Vagina (tissue), 2 donors: Measurements from ENCODE around the gene SRL.

ENCODE experiments used
- POLR2A ChIP-seq, 2 donors: fragments of 450-650 bp; IDR thresholded peaks; one replicate each; pipeline ENCODE4 v1.6.1; 2017; ENCODE audit warnings: antibody characterized with exemption in 2 of 2, mild to moderate bottlenecking in 2 of 2, moderate library complexity in 2 of 2
- POLR2AphosphoS5 ChIP-seq, 2 donors: sonication (generic); formaldehyde crosslinking; IDR thresholded peaks; one replicate each; pipeline ENCODE4 v1.9.0; 2017; ENCODE audit warnings: antibody characterized with exemption in 2 of 2, mild to moderate bottlenecking in 2 of 2, low read depth in 1 of 2; ENCODE audit not compliant: insufficient read depth in 1 of 2
- TF ChIP-seq, protein P1 (sequence below), 3 experiments: fragments of 450-650 bp in 2 of 3; fragments of 200-600 bp in 1 of 3; sonication (generic) in 1 of 3; IDR thresholded peaks; one replicate each; pipeline ENCODE4 v1.5.1; 2017 to 2019; ENCODE audit warnings: antibody characterized with exemption in 3 of 3, mild to moderate bottlenecking in 2 of 3, moderate library complexity in 2 of 3

DNA sequence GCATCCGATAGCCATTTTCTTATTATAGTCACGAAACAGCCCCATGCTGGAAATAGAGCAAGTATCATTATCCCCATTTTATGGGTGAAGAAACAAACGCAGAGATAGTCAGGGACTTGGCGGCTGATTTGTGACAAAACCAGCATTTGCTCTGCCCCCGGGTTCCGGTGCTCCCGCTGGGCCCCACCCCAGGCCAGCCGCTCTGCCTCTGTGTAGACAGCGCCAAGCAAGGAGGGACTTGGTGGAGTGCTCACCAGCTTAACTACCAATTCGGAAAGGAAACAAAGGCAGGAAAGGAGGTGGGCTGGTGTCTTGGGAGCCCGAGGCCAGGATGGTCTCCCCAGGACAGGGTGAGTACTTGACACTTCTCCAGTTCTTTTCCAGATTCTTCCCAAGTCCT, 10.0 kb downstream of the SRL start:
- TF ChIP-seq POLR2A (IDR thresholded peaks at IDR 0.05) (no peak), POLR2AphosphoS5 (IDR thresholded peaks at IDR 0.05; ENCODE audit: insufficient read depth in 1 of 2, low read depth in 1 of 2) (no peak)
- TF ChIP-seq, protein P1, sequence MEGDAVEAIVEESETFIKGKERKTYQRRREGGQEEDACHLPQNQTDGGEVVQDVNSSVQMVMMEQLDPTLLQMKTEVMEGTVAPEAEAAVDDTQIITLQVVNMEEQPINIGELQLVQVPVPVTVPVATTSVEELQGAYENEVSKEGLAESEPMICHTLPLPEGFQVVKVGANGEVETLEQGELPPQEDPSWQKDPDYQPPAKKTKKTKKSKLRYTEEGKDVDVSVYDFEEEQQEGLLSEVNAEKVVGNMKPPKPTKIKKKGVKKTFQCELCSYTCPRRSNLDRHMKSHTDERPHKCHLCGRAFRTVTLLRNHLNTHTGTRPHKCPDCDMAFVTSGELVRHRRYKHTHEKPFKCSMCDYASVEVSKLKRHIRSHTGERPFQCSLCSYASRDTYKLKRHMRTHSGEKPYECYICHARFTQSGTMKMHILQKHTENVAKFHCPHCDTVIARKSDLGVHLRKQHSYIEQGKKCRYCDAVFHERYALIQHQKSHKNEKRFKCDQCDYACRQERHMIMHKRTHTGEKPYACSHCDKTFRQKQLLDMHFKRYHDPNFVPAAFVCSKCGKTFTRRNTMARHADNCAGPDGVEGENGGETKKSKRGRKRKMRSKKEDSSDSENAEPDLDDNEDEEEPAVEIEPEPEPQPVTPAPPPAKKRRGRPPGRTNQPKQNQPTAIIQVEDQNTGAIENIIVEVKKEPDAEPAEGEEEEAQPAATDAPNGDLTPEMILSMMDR (IDR thresholded peaks at IDR 0.05) = no peak
